AG04450 (cell line): Measurements from ENCODE around the gene ATG4D. TPM values are rescaled to one million over a fixed set of nuclear protein-coding genes. Genes with fewer than 3 reads are reported as not detected.

Experiments
- CTCF ChIA-PET: fragments of 300-600, 350-600 bp; formaldehyde crosslinking; extraction: SDS; loops from one replicate; lab custom pipeline; 2022; ENCODE audit warnings: antibody characterized with exemption, inconsistent platforms; lab: Charles Lee
- POLR2A ChIA-PET: fragments of 350-600 bp; formaldehyde crosslinking; extraction: SDS; loops from one replicate; lab custom pipeline; 2021; ENCODE audit warnings: antibody characterized with exemption, inconsistent platforms; lab: Yijun Ruan, JAX
- DNase-seq: peaks from one replicate; pipeline ENCODE4 v3.0.0-alpha.2; 2011; ENCODE audit warnings: low read depth, low spot score
- H3K27ac ChIP-seq: one replicate; pipeline ENCODE4 v1.5.1; 2012; ENCODE audit warnings: low read depth, low read length, control low read depth
- H3K27me3 ChIP-seq: one replicate; pipeline ENCODE4 v1.6.0; 2012; ENCODE audit warnings: low read length; ENCODE audit not compliant: control insufficient read depth, insufficient read depth
- H3K4me3 ChIP-seq: 2 replicates; pipeline ENCODE4 v1.5.1; 2011; ENCODE audit warnings: mild to moderate bottlenecking, low read depth, low read length, control low read depth
- H3K9me3 ChIP-seq: 2 replicates; pipeline ENCODE4 v1.5.1; 2012; ENCODE audit warnings: low read length; ENCODE audit not compliant: control insufficient read depth, insufficient read depth
- polyA plus RNA-seq: library from polyadenylated mRNA; depleted of rRNA; stranded (reverse); fragments of >200 nt; gene quantifications from 2 replicates; pipeline ENCODE4 v1.2.3, GENCODE V29; 2011
- TF ChIP-seq, protein P1 (sequence below): IDR thresholded peaks from 2 replicates; pipeline ENCODE4 v1.5.1; 2011; ENCODE audit warnings: low read depth, low read length, control low read depth, inconsistent platforms

The ATG4D gene
- polyA plus RNA-seq, 1 experiment, result 4.6 TPM

DNA sequence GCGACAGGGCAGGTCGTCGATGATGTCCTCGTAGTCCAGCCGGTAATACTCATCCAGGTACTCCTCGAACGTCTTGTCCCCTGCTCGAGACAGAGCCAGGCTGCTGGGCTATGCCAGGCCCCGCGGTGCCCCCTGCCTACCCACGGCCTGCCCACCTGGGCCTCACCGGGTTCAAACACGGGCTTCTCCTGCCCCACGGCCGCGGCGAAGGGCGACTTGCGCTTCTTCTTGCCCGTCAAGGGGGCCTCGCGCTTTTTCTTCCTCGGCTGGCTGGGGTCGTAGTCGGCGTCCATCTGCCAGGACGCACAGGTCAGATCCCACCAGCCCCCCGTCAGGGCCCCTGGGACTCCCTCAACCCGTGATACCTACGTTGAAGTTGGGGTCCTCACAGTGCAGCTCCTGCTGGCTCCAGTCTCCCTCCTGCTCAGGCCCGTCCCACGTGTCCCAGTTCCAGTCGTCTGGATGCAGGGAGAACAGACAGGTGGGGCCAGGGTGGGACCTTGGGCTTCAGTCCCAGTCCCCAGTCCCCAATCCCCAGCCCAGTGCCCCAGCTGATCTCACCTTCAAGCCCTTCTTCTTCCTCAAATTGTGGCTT is 14.0 kb downstream of the ATG4D start:
- ChIA-PET CTCF (no interaction called here), POLR2A (interaction anchor here (0.6 kb wide), 1 partner anchor 106 kb away, joined by 3 read pairs; no protein-coding TSS in a partner anchor)
- DNase-seq, result no peak
- Histone ChIP-seq H3K4me3 (no peak overlapping the region), H3K27ac (no peak overlapping the region), H3K9me3 (peaks cover 1% of the 10 kb centered on the region; the same call in 1 of the 2 replicates), H3K27me3 (no peaks in the 10 kb centered on the region)
- TF ChIP-seq, protein P1, sequence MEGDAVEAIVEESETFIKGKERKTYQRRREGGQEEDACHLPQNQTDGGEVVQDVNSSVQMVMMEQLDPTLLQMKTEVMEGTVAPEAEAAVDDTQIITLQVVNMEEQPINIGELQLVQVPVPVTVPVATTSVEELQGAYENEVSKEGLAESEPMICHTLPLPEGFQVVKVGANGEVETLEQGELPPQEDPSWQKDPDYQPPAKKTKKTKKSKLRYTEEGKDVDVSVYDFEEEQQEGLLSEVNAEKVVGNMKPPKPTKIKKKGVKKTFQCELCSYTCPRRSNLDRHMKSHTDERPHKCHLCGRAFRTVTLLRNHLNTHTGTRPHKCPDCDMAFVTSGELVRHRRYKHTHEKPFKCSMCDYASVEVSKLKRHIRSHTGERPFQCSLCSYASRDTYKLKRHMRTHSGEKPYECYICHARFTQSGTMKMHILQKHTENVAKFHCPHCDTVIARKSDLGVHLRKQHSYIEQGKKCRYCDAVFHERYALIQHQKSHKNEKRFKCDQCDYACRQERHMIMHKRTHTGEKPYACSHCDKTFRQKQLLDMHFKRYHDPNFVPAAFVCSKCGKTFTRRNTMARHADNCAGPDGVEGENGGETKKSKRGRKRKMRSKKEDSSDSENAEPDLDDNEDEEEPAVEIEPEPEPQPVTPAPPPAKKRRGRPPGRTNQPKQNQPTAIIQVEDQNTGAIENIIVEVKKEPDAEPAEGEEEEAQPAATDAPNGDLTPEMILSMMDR, result no peak

DNA sequence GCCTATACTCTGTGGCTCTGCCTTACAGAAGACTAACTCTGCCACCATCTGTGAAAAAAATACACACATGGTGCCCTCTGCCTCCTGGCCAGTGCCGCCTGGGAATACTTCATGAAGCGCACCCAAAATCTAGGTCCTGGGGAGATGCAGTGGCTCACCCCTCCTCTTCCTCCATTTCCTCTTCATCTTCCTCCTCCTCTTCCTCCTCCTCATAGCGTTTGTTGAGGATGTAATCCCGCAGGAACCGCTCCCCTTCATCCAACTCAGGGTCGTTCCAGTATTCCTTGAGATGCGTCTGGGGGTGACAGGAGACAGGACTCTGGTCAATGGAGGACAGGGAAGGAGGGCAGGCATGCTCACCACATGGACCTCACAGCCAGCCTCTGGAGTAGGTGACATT is 16.4 kb downstream of the ATG4D start:
- H3K27ac ChIP-seq, result no peak overlapping the region
- H3K27me3 ChIP-seq, result no peaks in the 10 kb centered on the region
- TF ChIP-seq, protein P1, result no peak
- DNase-seq, result no peak
- POLR2A ChIA-PET, result no interaction called here
- CTCF ChIA-PET, result no interaction called here
- H3K4me3 ChIP-seq, result no peak overlapping the region
- no peaks in the 10 kb centered on the region for H3K9me3 ChIP-seq

DNA sequence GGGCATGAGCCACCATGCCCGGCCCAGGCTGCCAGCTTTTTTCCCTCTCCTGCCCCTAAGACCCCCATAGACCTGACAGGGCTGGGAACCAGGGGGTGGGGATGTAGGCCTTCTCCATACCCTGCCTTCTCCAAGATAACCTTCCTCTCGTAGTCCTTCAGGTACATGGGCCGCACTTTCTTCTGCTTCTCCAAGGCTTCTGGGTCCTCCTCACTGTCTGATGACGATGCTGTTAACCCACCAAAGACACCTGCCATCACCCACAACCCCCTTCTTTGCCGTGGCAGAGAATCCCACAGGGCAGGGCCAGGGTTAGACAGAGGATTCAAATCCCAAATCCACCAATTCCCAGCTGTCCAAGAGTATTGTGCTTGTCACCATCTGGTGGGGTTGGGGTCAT is 18.9 kb downstream of the ATG4D start:
- H3K9me3 ChIP-seq, result no peaks in the 10 kb centered on the region
- no peak overlapping the region for H3K4me3 ChIP-seq
- H3K27ac ChIP-seq, result no peak overlapping the region
- DNase-seq, result no peak
- ChIA-PET POLR2A (no interaction called here), CTCF (no interaction called here)
- H3K27me3 ChIP-seq, result no peaks in the 10 kb centered on the region
- TF ChIP-seq, protein P1, result no peak

DNA sequence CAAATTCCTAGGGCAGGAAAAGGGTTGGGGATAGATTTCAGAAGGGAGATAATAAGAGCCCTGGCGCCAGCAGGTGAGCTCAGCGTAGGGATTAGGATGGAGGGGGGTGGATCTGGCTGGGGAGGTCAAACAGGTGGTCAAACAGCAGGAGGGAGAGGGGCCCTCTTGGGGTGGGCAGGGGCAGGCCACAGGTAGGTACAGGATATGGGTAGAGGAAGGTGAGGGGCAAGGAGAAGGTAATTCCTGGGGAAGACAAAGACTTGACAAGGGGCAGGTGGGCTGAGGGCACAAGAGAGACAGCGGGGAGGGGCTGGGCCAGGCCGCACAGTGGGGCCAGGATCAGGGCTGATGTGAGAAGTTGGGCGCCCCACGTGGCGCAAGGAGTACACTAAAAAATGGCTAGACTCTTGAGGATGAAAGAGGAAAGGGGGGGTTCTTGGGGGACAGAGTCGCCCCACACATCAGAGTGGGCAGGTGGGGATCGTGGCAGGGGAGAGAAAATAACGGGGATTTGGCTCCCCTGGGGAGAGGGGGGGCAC is 21.4 kb downstream of the ATG4D start:
- POLR2A ChIA-PET, result no interaction called here
- TF ChIP-seq, protein P1, result peak; percentile 42
- Histone ChIP-seq H3K27me3 (no peaks in the 10 kb centered on the region), H3K4me3 (peak overlapping the region; percentile 95), H3K9me3 (no peaks in the 10 kb centered on the region), H3K27ac (no peak overlapping the region)
- CTCF ChIA-PET, result interaction anchor here (0.7 to 0.9 kb wide), 2 partner anchors 23 to 59 kb away, joined by 4 read pairs; no protein-coding TSS in a partner anchor
- no peak for DNase-seq

DNA sequence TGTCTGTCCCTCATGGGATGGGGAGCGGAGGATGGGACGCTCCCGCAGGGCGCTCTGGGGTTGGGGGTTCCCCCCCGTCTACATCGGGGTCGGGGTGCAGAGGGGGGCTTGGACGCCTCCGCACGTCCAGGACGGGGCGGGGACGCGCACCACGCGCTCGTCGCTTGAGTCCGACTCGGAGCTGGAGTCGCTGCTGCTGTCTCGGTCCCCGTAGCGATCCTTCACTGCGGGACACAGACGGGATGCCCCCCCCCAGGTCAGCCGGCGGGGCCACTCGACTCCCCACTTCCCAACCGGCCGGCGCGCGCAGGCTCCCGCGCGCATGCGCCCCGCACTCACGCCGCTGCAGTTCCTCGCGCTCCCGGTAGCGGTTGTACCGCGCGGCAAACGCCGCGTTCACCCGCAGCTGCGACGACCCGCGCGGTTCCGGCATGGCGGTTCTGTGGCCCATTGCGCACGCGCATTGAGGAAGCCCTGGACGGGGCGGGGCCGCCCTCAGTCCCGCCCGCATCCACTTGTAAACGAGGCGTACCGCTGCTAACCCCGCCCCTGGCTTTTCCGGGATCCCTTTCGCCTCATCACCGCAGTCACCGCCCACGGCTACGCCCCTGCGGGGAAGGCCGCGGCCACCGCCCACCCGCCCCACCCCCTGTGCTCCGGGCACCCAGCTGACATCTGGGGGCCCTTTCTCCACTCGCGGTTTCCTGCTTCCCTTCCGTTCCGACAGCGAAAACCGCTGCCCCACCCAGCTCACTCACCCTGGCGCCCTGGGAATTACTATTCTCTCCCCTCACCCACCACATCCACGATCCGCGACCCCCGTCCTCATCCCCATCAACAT is 22.1 kb downstream of the ATG4D start, which contains the start of gene KRI1:
KRI1 (minus strand) TSS at position 444 of the 841 bp plus-strand sequence; CDS start at position 433, 11 bp downstream.
- ChIA-PET POLR2A (interaction anchor here (0.7 kb wide), 2 partner anchors 10 to 31 kb away, joined by 3 to 6 read pairs; no protein-coding TSS in a partner anchor), CTCF (interaction anchor here (0.5 to 0.9 kb wide), 5 partner anchors 10 to 61 kb away, joined by 3 to 7 read pairs (median 4); no protein-coding TSS in a partner anchor)

More for the DNA sequence above, 22.1 kb downstream of the ATG4D start, which contains the start of gene KRI1:
- H3K4me3 ChIP-seq, result peak within 1 kb of the TSS; percentile 95
- H3K27me3 ChIP-seq, result no peaks in the 10 kb centered on the region
- DNase-seq, result peak; percentile 93
- H3K9me3 ChIP-seq, result no peaks in the 10 kb centered on the region
- TF ChIP-seq, protein P1, result no peak; the same call in 1 of the 2 replicates
- peak within 1 kb of the TSS; percentile 47 for H3K27ac ChIP-seq
